Skin of body (tissue), 2 donors: Measurements from ENCODE around the gene ARL9. TPM values are rescaled to one million over a fixed set of nuclear protein-coding genes. Genes with fewer than 3 reads are reported as not detected.

Experiments
- DNase-seq: peaks from one replicate; lab custom pipeline; 2025; lab: John Stamatoyannopoulos, UW
- total RNA-seq: library from RNA; depleted of rRNA; stranded (reverse); fragments of >200 nt; gene quantifications from one replicate; pipeline ENCODE4 v1.2.3, GENCODE V29; 2014

The ARL9 gene
- total RNA-seq, 1 donor from 2014 or later: 0.10 TPM

DNA sequence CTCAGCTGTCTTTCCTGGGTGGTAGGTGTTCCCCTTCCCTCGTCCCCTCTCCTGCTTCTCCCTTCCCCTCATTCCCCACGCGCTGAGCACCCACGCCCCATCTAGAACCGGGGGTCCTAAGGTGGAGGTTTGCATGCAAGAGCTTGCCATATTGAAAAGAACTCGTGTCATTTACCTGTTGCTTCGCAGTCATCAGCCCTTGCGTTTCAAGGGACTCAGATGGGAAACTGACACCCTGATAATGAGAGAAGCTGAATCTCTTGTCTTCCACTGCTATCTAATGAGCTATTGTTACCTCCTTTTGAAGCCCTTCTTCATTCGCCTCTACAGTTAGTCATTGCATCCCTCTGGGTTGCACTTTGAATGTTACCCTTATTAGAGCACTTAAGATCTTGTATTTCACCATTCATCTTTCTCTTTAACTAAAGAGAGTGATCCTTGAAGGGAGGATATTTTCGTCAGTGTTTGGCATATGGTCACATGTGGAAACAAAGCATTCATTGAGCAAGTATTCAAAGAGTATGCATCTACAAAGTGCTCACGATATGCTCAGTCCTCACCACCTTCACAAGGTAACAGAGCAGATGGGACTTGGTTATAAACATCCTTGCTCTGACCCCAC, 25.7 kb downstream of the ARL9 start:
- DNase-seq: no peak

DNA sequence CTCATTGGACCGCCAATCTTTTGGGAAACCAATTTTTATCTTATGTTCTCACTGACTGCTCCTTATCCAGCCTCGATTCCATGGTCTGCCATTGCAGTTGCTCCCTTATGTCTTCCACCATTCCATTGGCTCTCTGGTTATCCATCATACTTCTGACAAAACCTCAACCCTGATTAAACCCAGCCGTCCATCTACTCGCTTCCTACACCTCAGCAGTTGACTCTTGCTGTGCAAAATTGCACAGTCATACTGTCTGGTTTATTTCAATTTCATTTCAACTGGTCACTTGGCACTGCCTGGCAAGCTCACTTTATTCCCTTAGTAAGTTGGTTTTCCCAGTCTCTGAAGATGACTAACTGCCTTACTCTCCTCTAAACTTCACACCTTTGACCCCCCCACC, 26.2 kb downstream of the ARL9 start:
- no peak for DNase-seq

DNA sequence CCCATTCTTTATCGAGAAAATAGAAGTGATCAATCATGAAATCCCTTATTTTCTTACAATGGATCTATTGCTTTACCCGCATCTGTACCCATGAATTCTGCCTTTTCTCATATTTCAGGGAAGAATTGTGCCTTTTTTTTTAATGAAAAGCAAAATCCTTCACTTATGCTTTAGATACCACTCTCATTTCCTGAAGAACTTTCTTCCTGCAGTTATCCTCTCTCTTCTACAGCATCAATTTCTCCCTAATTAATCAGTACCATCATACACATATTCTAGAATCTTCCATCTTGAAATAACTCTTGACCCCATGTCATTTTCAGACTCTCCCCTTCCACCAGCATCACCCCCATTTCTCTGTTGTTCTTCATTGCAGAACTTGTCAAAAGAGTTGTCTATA, 26.6 kb downstream of the ARL9 start:
- no peak for DNase-seq

DNA sequence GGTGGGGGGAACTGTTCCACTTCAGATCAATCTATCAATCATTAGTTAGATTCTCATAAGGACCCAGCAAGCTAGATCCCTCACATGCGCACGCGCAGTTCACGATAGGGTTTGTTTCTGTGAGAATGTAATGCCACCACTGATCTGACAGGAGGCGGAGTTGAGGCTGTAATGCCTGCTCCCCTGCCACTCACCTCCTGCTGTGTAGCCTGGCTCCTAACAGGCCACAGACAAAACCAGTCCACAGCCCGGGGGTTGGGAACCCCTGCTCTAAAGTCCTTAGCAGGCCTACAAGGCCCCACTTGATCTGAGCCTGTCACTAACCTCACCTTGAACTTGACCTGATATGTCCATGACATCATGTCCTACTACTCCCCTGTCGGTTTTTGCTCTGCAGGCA, 30.3 kb downstream of the ARL9 start:
- DNase-seq: no peak

DNA sequence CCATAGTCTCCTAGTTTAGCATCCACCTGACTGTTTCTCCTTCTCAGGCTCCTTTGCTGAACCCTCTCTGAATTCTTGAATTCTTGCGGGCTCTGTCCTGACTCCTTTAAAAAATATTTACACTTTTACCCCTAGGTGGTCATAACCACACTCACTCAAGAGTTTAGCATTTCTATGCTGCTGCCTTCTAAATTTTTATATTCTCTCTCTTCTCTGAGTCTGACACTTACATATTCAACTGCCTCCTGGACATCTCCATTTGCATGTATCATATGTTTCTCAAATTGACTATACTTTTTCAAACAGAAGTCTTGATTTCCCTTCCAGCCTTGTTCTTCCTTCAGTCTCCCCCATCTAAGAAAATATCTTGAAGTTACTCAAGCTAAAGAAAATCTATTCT, 31.6 kb downstream of the ARL9 start:
- no peak for DNase-seq

DNA sequence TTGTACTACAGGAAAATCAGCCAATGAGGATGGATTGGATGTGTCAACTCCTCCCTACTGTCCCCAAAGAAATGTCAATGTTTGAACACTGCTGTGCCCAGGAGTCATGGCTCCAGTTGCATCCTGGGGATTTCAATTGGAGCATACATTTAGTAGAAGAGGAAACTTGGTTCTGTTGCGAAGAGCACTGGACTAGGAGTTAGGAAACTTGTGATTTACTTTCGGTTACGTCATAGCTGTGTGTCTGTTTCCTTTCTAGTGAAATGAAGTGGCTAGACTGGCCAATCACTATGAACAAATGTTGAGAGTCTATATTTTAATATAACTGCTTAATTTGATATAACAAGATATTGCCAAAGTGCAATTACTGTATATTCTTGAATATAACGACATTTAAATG, 35.2 kb downstream of the ARL9 start:
- no peak for DNase-seq

DNA sequence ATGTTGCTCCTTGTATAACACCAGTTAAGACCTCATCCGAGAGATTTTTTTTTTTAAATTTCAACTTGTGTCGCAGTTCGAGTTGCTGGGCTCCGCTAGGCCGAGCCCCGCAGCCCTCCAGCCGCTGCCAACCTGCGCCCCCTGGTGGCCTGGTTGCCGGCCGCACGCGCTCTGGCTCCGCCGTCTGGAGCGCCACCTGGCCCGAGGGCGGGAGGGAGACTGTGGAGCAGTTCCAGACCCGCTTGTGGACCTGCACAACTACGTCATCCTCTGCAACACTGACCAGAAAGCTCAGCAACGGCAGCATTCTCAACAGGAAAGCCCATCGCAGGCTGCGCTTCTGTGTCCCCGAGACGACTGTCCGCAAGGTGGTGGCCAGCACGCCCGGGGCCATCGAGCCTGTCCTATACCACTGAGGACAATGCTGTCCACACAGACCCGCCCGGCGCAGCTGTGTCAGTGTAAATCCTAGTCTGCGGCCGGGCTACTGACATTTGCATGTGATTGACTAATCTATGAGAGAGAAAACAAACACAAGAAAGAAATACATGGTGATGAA, 39.1 kb downstream of the ARL9 start:
- DNase-seq: peak; percentile 25

DNA sequence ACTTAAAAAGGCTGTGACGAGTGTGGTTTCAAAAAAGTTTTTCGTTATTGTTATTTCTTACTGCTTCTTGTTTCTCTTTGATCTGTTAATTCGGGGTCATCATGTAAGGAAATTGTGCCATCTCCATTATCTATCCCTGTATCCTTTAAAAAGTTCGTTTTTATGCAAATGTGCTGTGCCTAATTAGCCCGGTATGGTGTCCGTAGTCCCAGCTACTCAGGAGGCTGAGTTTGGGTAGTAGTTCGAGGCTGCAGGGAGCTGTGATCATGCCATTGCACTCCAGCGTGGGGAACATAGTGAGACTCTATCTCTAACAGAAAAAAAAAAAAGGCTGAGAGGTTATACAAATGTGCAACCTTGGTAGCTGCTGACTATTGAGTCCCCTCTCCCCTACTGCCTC, 45.1 kb downstream of the ARL9 start:
- no peak for DNase-seq

DNA sequence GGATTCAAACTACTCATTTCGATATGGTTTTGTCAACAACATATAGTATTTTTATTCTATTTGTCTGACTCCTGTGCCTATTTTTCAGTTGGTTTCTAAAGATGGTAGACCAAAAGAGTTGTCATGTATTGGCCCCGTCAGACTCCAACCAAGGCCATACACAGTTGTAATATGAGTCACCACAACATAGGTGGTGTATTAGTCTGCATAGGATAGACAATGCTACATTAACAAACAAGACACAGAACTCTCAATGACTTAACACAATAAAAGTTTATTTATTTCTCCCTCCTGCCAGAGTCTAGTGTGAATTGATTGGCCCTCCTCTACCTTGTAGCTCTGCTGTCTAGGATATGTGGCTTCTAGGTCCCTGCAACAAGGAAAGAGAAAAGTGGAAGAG, 45.9 kb downstream of the ARL9 start:
- DNase-seq: no peak

DNA sequence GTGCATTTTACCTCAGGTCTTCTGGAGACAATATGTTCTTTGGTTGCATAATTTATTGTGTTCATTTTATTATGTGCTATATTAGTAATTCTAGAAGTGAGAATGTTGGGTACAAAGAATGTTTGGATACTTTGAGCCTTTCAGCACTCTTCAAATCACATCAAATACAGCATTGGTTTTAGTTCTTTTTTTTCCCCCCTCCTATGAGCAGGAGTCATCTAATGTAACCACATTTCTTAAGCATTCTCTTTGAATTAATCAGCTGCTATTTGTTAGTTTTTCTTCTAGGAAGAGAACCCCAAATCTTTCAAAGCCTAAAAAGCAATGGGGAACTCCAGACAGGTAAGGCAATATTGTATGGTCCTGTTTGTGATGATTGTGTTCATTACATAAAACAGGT, 46.7 kb downstream of the ARL9 start:
- no peak for DNase-seq

DNA sequence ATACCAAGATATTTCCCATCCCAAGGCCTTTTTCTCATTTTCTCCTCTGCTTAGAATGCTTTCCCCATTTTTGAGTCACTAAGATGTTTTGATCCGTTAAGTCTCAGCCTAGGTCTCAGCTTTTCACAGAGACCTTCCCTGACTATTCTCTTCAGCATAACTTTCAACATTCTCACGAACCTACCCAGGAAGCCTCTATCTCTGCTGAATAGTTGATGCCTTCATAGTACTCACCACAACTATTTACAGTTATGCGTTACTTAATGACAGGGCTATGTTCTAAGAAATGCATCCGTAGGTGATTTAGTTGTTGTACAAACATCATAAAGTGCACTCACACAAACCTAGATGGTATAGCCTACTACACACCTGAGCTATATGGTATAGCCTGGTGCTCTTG, 64.5 kb downstream of the ARL9 start:
- no peak for DNase-seq

Other genes starting within 250 kb of the ARL9 start
- 17.5 TPM for gene AASDH, start 118.3 kb upstream of the ARL9 start, total RNA-seq
- 14.2 TPM for gene PPAT, start 70.2 kb upstream of the ARL9 start, total RNA-seq
- 21.8 TPM for gene PAICS, start 69.5 kb upstream of the ARL9 start, total RNA-seq
- 50.5 TPM for gene SRP72, start 38.2 kb upstream of the ARL9 start, total RNA-seq
- 195 TPM for gene HOPX, start 175.5 kb downstream of the ARL9 start, total RNA-seq